Measurements from ENCODE around the gene EIF3L.

DNA sequence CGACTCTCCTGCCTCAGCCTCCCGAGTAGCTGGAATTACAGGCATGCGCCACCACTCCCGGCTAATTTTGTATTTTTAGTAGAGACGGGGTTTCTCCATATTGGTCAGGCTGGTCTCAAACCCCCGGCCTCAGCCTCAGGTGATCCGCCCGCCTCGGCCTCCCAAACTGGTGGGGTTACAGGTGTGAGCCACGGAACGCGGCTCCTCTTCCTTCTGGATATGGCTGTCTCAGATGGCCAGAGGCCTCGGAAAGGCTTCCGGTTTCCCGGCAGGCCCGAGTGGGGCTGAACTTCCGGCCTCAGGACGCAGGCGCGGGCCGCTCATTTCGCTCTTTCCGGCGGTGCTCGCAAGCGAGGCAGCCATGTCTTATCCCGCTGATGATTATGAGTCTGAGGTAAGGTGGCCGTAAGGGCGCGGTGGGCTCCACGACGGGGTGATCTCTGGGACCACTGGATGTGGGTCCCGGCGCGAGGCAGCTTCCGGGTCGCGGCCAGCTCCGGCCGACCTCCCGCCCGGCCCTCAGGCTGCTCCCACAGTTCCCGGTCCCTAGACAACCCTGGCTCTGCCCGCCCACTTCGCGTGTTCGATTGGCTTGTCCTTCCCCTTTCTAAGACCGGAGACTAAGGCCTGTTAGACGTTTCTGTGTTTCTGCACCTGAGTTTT, at the start of gene EIF3L:
- TF ChIP-seq CTCF (IDR thresholded peaks at IDR 0.05) = peak in 2 of 6 experiments; percentile 14
- peak in 3 of 4 donors; percentile 66 to 85 (median 84) for TF ChIP-seq POLR2A (IDR thresholded peaks at IDR 0.05)

All from esophagus squamous epithelium (tissue), 4 donors.